Fibroblast of skin of back (primary cell): ENCODE measurements around the gene PTPRJ.

ENCODE experiments used
- DNase-seq: peaks from one replicate; pipeline ENCODE4 v3.0.0-alpha.2; 2013

The PTPRJ gene

DNA sequence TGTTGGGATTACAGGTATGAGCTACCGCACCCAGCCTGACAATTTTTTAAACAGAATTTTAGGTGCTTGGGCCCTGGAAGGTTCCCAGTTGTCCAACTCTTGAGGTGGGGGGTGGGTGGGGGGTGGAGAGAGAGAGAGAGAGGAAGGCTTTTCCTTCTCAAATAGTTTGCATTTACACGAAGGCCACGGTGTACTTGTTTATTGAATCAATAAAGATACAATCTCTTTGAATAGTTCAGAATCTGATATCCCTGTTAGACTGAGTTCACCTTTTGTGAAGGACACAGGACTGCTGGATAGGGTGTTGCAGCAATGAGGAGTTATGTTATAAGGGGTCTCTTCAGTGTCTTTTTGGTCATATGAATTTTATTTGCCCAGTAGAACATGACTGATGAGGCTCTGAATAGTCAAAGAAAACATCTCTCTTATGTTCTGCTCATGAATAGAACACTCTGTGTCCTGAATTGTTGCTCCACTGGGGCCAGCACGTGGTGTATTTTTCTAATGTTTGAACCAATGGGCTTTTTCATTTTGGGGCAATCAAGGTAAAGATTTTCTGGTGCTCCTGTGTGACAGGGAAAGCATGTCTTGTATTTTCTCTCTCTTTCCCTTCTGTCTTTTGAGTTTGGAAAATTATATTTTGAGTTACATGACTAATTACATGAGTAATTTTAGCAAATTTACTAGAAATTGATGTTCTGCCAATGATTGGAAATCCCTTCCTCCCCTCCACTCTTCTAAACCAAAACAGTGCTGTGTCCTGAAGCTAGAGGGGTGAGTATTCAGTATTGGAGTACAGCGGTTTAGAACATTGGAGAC, 61.7 kb downstream of the PTPRJ start:
- DNase-seq, result no peak

DNA sequence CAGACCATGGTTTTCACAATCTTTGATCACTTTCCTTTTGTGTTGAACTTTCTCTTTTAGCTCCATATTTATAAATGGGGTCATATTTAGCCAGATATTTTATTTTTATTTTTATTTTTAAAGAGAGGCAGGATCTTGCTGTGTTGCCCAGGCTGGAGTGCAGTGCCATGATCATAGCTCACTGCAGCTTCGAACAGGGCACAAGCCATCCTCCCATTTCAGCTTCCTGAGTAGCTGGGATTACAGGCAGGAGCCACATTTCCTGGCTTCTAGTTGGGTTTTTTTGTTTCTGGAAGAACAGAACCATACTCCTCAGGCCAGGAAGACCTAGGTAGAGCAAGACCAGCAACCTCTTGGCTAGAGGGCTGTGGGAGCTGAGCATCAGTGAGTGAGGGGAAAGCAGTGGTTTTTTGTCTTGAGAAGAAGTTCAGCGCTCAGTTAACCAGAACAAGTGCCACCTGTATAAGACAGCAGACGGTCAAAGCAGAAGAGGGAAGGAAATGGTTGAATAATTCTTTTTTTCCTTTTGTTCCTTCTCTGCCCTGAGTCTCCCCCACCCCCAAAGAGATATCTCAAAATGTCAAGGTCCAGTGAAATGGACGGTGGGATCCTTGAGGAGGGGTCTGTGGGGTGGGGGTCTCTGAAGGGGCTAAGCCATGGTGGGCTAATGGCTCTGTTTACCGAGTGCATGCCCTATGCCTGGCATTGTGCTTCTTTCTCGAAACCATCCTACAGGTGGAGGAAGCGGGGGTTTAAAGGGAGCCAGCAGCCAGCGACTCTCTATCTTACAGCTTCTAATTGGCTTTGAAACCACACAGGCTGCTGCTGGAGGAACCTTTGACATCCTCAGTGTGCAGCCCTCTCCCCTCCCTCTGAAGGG, 63.0 kb downstream of the PTPRJ start:
- DNase-seq, result no peak

DNA sequence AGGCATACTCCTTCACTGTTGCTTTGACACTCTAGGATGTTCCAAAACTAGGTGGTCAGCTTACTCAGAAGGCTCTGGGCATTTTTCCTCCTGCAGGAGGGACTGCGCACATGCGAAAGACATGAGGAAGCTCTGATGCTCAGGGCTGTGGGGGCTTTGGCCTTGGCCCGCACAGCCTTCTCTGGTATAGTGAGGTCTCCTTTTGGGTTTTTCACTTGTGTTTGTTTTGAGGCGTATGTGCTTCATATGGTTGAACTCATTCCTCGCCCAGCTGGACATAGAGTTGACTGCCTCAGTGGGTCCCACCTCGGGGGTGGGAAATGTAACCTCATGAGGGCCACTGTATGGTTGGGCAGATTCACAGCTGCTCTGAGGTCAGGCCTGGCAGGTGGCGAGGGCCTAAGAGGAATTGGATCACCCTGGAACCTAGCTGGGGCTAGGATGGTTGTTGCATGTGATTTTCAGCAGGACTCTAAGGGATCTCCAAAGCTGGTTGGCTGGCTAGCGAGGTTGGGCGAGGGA, 63.7 kb downstream of the PTPRJ start:
- no peak for DNase-seq

DNA sequence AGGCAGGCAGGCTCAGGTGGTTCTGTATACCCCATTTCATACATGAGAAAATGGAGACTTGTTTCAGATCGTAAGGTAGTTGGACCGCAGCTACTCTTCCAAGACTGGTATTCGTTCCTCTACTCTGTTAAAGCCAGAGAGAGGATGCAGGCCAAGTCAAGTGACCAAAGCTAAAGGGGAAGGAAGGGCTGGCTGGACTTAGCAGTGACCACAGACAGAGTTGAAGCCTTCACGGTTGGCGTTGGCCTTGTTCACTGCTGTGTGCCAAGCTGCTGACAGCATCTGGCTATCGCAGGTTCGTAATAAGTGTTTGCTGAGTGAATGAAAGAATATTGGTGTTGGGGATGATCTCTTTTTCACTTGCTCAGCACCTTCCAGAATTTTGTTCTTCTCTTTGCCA, 64.2 kb downstream of the PTPRJ start:
- no peak for DNase-seq

DNA sequence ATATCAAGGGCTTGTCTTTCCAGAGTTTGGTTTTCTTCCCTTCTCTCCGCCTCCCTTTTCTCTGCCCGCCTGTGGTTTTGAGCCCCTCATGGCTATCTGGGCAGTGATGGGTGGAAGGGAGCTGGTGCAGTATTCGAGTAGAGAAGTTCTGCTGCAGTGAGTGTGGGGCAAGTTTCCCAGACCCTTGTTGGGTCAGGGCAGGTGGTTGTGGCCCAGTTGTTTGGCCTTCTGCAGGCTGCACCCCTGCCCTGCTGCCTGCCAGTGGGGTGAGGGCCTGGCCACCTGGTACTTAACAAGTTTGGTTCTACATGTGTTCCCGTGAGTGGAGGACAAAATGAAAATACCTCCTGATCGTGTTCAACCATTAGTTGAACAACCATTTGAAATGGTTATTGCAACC, 65.2 kb downstream of the PTPRJ start:
- no peak for DNase-seq

DNA sequence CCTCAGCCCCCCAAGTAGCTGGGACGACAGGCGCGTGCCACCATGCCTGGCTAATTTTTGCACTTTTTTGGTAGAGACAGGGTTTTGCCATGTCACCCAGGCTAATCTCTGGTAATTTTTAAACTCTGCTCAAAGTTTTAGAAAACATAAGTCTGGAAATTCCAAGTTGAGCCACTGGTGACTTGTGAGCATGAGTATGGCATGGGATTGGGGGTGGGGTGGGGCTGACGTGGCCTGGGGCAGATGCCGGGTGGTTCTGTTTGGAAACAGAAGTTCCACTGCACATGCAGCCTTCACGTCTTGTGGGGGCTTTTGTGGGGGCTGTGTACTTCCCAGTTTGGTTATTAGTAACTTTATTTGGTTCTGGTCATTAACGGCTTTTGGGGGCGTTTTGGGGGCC, 67.3 kb downstream of the PTPRJ start:
- DNase-seq, result peak; percentile 65

DNA sequence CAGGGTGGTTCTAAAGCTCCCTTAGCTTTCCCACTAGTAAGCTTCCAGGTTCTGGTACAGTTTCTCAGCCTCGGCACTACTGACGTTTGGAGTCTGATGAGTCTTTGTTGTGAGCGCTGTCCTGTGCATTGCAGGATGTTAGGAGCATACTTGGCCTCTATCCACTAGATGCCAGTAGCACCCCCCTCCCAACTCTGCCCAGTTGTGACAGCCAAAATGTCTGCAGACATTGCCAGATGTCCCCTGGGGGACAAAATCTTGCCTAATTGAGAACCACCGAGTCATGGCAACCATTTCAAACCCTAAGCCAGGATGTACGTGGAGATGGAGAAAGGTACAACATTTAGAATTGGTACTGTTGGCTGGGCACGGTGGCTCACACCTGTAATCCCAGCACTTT, 68.7 kb downstream of the PTPRJ start:
- peak; percentile 34 for DNase-seq

DNA sequence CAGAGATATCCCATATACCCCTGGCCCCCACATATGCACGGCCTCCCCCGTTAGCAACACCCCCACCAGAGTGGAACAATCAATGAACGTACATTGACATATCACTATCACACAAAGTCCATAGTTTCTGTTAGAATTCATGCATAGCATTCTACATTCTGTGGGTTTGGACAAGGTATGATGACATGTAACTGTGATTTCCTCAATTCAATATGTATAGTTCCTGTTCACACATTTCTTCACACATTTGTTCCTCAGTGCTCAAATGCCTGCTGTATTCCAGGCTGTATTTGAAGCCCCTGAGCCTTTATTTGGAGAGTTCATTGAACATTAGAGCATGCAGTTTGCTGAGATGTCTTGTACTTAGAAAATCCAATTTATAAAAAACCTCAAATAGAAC, 69.9 kb downstream of the PTPRJ start:
- no peak for DNase-seq

DNA sequence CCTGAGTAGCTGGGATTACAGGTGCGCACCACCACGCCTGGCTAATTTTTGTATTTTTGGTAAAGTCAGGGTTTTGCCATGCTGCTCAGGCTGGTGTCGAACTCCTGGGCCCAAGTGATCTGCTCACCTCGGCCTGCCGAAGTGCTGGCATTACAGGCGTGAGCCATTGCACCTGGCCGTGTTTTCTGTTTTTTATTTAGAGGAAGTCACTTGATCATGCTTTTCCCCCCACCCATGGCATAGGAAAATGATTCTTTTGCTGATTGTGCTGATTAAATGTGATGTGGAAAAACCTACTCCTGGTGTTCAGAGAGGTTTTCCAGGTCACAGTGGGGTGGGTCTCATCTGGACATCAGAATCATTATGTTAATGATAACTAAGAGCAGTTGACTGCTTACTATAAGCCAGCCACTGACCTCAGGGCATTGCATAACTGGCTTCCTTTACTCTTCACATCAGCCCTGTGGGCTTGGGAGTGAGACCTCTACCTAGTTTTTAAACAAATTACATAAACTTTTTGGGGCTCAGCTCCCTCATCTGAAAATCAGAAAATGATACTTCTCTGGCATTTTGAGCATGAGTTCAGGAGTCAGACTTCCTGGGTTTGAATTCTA, 71.0 kb downstream of the PTPRJ start:
- DNase-seq, result no peak

DNA sequence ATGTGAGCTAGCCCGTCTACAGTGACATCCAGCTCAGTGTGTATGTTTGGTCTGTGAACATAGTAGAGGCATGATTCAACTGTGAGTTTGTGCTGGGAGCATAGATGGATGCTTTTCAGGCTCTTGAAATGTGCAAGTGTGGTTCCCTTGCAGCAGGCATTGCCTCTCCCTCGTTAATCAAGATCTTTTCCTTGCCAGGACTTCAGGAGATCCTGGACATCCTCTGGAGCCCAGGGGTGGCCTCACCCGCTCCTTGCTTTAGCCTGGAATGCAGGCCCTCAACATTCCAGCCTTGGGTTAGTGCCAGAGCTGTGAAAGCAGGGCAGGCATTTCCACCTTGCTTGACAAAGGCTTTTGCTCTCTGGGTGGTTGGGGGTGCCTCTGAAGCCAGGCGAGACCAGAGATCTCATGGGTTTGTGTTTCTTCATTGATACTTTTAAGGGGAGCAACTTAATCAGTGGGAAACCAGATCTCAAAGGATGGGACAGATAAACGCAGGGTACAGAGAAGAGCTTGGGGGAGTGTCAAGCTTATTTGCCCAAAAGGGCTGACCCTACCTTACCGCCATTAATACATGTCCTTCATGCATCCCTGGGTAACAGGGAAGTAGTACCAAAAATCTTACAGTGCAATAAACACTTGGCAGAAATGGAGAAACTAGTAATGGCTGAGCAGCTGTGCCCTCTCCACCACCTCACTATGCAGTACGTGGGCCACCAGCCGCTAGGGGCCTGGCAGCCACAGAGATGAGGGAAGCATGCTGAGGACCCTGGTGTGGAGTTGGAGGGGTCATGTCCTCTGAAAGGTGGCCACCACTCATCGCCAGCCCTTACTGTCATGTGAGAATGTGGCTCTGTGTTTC, 72.1 kb downstream of the PTPRJ start:
- peak; percentile 74 for DNase-seq

DNA sequence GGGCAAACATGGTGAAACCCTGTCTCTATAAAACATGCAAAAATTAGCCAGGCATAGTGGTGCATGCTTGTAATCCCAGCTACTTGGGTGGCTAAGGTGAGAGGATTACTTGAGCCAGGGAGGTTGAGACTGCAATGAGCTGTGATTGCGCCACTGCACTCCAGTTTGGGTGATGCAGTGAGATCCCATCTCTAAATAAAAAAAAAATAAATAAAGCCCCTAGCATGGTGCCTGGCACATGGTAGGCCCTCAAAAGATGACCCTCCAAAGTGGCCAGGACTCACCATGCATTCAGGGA, 74.6 kb downstream of the PTPRJ start:
- no peak for DNase-seq

DNA sequence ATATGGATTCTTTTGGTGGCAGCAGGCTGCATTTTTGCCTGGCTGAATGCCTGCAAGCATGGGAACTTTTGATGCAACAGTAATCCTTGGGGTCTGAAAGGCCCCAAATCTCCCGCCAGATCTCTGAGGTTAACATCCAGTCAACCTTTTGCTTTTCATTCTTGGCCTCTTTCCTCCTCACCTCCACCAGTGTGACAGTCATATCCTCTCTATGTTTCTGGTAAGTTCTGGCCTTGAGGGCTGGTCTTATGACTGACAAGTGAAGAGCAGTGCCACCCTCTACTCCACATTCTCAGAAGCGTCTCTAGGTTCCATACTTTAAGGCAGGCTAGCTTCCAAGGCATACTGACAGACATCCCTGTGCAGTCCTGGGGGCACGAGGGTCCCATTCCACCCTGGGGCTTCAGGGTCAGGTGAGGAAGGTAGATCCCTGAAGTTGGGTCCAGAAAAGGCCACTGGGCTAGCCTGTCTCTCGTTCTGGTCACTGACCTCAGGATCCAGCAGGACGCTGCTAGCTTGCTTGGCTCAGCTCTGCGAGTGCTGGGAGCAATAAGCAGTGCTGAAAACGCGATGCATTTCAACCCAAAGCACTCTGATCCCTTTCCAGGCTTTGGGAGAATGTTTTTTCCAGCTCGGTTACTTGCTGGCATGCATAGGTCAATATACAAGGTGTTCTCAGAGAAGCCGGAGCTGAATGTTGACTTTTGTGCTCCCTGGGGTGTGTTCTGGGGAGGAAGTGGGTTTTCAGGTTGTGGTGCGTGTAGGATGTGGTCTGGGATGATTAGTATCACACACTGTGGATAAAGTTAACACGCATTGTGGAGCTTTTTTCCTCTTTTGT, 75.2 kb downstream of the PTPRJ start:
- peak; percentile 52 for DNase-seq

DNA sequence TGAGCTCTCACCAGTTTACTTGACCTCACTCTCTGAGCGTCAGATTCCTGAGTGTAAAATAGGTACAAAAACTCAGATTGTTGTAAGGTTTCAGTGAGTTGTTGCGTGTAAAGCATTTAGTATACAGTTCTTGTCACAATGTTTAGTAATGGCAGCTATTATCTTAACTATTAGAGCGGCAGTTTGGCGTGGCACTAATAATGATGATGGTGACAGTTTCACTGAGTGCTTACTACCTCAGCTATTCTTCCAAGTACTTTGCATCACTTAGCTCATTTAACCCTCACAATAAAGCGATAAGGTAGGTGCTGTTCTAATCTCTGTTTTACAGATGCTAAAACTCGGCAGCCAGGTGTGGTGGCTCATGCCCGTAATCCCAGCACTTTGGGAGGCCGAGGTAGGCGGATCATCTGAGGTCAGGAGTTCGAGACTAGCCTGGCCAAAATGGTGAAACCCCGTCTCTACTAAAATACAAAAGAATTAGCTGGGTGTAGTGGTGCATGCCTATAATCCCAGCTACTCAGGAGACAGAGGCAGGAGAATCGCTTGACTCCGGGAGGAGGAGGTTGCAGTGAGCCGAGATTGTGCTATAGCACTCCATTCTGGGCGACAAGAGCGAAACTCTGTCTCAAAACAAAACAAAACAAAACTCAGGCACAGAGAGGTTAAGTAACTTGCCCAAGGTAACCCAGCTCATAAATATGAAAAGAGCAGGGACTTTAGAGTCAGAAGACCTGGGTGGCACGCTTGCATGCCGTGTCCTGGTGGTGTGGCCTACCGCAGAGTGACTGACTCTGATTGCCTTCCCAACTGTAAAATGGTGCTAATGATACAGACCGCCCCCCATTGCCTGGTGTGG, 76.2 kb downstream of the PTPRJ start:
- DNase-seq, result no peak

DNA sequence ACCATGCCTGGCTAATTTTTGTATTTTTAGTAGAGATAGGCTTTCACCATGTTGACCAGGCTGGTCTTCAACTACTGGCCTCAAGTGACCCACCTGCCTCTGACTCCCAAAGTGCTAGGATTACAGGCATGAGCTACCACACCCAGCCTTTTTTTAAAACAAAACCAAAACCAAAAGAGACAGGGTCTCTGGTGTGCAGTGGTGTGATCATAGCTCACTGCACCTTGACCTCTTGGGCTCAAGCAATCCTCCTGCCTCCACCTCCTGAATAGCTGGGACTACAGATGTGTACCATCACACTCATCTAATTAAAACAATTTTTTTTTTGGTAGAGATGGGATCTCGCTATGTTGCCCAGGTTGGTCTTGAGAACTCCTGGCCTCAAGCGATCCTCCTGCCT, 77.7 kb downstream of the PTPRJ start:
- no peak for DNase-seq

DNA sequence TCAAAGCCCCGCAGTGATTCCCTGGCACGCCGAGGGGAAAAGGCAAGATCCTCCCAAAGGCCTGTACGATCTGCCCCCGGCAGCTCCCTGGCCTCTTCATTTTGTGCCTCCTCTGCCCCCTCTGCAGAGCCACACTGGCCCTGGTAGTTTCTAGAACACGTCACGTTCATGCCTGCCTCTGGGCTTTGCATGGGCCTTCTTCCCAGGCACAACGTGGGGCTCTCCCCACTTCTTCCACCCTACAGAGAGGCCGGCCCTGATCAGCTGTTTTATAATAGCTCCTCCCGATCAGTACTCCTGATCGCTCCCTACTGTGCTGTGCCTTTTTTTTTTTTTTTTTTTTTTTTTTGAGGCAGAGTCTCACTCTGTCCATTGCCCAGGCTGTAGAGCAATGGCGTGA, 78.4 kb downstream of the PTPRJ start:
- no peak for DNase-seq

DNA sequence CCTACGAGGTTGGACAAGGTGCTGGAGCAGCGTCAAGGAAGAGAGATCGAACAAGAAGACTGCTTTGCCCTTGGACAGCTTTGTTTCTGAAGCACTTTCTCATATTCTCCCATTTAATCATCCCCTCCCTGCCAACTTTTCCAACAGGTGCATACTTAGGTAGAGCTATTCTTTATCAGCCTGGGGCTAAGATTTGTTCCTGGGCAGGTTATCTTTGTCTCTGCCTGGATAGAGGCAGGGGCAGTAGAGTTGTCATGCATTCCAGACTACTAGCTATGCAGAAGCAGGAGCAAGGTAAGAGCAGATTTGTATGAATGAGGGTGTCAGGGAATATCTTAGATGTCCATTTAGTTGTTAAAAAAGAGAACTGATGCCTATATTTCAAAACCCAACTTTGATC, 82.3 kb downstream of the PTPRJ start:
- DNase-seq, result no peak

DNA sequence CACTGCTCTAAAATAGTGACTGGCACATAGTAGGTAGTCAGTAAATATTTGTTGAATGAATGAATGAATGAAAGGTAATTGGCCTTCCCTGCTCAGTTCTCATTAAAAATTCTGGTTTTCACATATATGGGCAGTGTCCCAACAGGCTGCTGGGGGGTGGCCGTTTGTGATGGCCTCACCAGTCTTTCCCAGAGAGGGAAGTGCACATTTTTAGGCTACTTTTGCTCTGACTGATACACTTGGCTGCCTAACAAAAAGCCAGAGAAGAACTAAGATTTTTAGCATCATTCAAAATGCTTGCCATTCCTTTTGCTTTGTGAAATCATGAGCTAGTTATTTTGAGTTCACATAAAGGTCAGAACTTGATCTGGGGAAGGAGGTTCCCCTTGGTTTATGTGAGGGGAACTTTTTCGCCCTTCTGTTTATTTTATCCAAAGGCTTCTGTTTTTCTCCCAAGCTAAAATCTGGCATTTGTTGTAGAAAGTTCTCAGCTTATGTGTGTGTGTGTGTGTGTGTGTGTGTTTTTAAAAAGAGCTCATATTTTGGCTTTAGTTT, 83.1 kb downstream of the PTPRJ start:
- peak; percentile 99 for DNase-seq

DNA sequence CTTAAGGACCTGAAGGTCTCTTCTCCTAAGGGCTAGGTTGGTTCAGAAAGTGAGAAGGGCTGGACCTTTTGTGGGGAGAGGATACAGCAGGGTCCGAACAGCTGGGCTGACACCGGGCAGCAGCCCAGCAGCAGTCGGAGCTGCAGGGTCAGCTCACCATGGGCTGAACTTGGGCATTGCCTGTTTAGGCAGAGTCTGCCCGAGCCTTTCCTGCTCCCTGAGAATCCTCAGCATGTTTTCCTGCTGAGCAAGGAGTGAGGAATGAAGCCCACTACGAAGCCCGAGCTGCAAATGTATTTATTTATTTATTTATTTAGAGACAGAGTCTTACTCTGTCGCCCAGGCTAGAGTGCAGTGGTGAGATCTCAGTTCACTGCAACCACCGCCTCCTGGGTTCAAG, 83.9 kb downstream of the PTPRJ start:
- peak; percentile 94 for DNase-seq

DNA sequence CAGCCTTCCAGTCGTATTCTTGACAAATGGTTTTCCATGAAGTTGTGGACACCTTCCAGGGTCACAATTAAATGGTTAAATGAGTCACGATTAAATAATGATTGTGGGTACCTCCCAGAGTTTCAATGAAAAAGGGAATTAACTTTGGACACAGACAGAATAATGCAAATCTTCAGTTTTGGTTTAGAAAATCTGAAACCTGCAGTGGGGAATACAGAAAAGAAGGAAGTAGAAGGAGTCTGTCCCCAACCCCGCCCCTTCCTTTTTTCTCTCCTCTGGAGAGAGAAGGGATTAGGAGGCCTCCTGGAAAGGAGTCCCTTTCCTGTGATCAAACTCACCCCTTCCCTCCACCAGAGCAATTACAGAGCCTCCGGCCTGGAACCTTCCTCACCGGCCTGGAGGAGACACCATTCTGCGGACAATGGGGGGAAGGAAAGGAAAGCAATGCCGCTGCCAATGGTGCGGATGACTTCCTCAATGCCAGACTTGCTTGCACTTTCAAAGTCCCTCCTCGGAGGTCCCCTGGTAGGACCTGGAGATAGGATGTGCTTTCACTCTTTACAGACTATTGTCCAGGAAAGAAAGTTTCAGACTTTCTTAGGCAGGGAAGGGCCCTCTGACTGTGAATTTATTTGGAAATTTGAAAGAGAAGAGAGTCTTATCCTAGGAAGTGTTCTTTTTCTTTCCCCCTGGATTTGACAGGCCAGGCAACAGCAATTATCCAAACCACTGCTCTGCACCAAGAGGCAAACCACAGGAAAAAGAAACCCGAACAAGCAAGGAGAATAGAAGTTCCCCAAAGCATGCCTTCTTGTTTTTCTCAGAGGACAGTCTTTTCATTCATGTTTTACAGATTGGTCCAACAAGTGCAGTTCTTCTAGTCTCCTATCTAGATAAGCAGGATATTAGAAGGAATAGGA, 86.8 kb downstream of the PTPRJ start:
- DNase-seq, result no peak
